Mucosa of descending colon (tissue), 3 donors: ENCODE measurements around the gene ROGDI. TPM values are rescaled to one million over a fixed set of nuclear protein-coding genes. Genes with fewer than 3 reads are reported as not detected.

Experiments
- ATAC-seq: fragments of 200-7000 bp; cut with Tn5 transposase; one replicate; pipeline ENCODE4 v1.9.1; 2020; ENCODE audit warnings: mild to moderate bottlenecking, moderate library complexity
- DNase-seq, 3 donors: peaks; one replicate each; pipeline ENCODE4 v3.0.0-alpha.2; 2020
- H3K36me3 ChIP-seq: fragments of 200-600 bp; one replicate; pipeline ENCODE4 v1.8.0; 2021; ENCODE audit warnings: low read depth, mild to moderate bottlenecking
- H3K4me1 ChIP-seq: fragments of 200-600 bp; one replicate; pipeline ENCODE4 v1.8.0; 2021; ENCODE audit warnings: low read depth, mild to moderate bottlenecking
- H3K4me3 ChIP-seq: fragments of 200-600 bp; one replicate; pipeline ENCODE4 v1.8.0; 2021; ENCODE audit warnings: mild to moderate bottlenecking
- H3K9me3 ChIP-seq: fragments of 200-600 bp; one replicate; pipeline ENCODE4 v1.8.0; 2021; ENCODE audit warnings: mild to moderate bottlenecking
- CTCF ChIP-seq: fragments of 200-600 bp; IDR thresholded peaks from one replicate; pipeline ENCODE4 v1.8.0; 2022; ENCODE audit warnings: antibody characterized with exemption, mild to moderate bottlenecking
- intact Hi-C, 2 donors: fragments of 100-400 bp; cut with DNase I in 1 of 2; cut with micrococcal nuclease in 1 of 2; formaldehyde crosslinking; loops; one replicate each; pipeline versions ENCODE4 v1.11.0 to v1.11.1; 2022; cut with DNase I, micrococcal nuclease
- total RNA-seq, 3 donors: library from RNA; stranded (reverse); fragmentation: NEBNext Ultra II Directional in 2 of 3; extraction: Animal tissue kit (Norgen Biotek cat#: 25700) in 2 of 3; gene quantifications; one replicate each; pipeline versions ENCODE4 v1.2.1 to v1.2.4, GENCODE V29; 2021 to 2023
- donor health status: DM: no; HTN: no; CAD: no; lungs with moderate emphysema.
- donor health status: DM: no; HTN: no; CAD: no.
- donor health status: DM: no; HTN: yes; CAD: no.

Gene ROGDI
- total RNA-seq, 3 donors from 2014 or later: 18.5 to 40.6 (median 31.7) TPM

- ATAC-seq (no peak), DNase-seq (peak in 1 of 3 donors; percentile 48)
- Histone ChIP-seq H3K4me3 (no peak overlapping the region), H3K4me1 (peaks cover 33% of the 10 kb centered on the region), H3K9me3 (no peaks in the 10 kb centered on the region), H3K36me3 (no peaks in the 10 kb centered on the region)
- TF ChIP-seq CTCF: no peak
- intact Hi-C loops: no loop called here
These were observed 3.1 kb downstream of the ROGDI start for GRCh38 chr16:4799171-4799855.

- intact Hi-C loops: no loop called here
- TF ChIP-seq CTCF: no peak
- DNase-seq: peak in 1 of 3 donors; percentile 55
- Histone ChIP-seq H3K4me1 (peaks cover 30% of the 10 kb centered on the region), H3K36me3 (no peaks in the 10 kb centered on the region), H3K4me3 (no peak overlapping the region), H3K9me3 (no peaks in the 10 kb centered on the region)
- no peak for ATAC-seq
These were observed 4.0 kb downstream of the ROGDI start for GRCh38 chr16:4798456-4798855.

GRCh38 chr16:4797805-4798252 lies 4.6 kb downstream of the ROGDI start:
- H3K4me3 ChIP-seq: no peak overlapping the region
- ATAC-seq: no peak

GRCh38 chr16:4796982-4797804 lies 5.2 kb downstream of the ROGDI start:
- intact Hi-C loops: no loop called here
- Histone ChIP-seq H3K9me3 (no peaks in the 10 kb centered on the region), H3K4me1 (peaks cover 27% of the 10 kb centered on the region), H3K4me3 (no peak overlapping the region), H3K36me3 (no peaks in the 10 kb centered on the region)
- peak in 2 of 3 donors; percentile 31 to 56 for DNase-seq
- peak; percentile 4 for ATAC-seq
- no peak for TF ChIP-seq CTCF

More at GRCh38 chr16:4797805-4798252, 4.6 kb downstream of the ROGDI start:
- Histone ChIP-seq H3K9me3 (no peaks in the 10 kb centered on the region), H3K36me3 (no peaks in the 10 kb centered on the region), H3K4me1 (peaks cover 27% of the 10 kb centered on the region)
- no peak for TF ChIP-seq CTCF
- intact Hi-C loops: no loop called here
- no peak for DNase-seq

- no peaks in the 10 kb centered on the region for H3K9me3 ChIP-seq
- DNase-seq (peak in 2 of 3 donors; percentile 34 to 73), ATAC-seq (peak; percentile 68)
- TF ChIP-seq CTCF: no peak
- H3K4me3 ChIP-seq: peak overlapping the region; percentile 24
- H3K36me3 ChIP-seq: no peaks in the 10 kb centered on the region
- intact Hi-C loops: no loop called here
- H3K4me1 ChIP-seq: peaks cover 18% of the 10 kb centered on the region
These were observed 6.4 kb downstream of the ROGDI start for GRCh38 chr16:4795828-4796572.
